HepG2 (cell line): ENCODE results near the gene NPB. TPM values are rescaled to one million over a fixed set of nuclear protein-coding genes. Genes with fewer than 3 reads are reported as not detected.

ENCODE experiments used
- DPF2 ChIP-seq: sonication (generic); formaldehyde crosslinking; IDR thresholded peaks from 2 replicates; pipeline ENCODE4 v1.4.0; 2020; ENCODE audit warnings: mild to moderate bottlenecking, low read depth, missing genetic modification reagents, borderline replicate concordance
- GLI4 ChIP-seq: sonication (generic); formaldehyde crosslinking; IDR thresholded peaks from 2 replicates; pipeline ENCODE4 v1.5.1; 2020; ENCODE audit warnings: missing genetic modification reagents, mild to moderate bottlenecking, moderate library complexity, borderline replicate concordance
- HCFC1 ChIP-seq: fragments of 150-350 bp; IDR thresholded peaks from 2 replicates; pipeline ENCODE4 v1.6.1; 2014; ENCODE audit warnings: low read depth, low read length
- JUN ChIP-seq: sonication (generic); formaldehyde crosslinking; IDR thresholded peaks from 2 replicates; pipeline ENCODE4 v1.4.0; 2020; ENCODE audit warnings: mild to moderate bottlenecking, missing genetic modification reagents
- NFYC ChIP-seq: IDR thresholded peaks from 2 replicates; pipeline ENCODE4 v1.6.1; 2016; ENCODE audit warnings: missing genetic modification reagents, missing compliant biosample characterization
- SUZ12 ChIP-seq: fragments of 150-350 bp; IDR thresholded peaks from 2 replicates; pipeline ENCODE4 v1.6.1; 2014; ENCODE audit warnings: low read depth, low read length
- ZBTB7A ChIP-seq: sonication (generic); formaldehyde crosslinking; IDR thresholded peaks from 2 replicates; pipeline ENCODE4 v1.8.0; 2022; ENCODE audit warnings: mild to moderate bottlenecking, missing genetic modification reagents
- ZKSCAN5 ChIP-seq: sonication (generic); formaldehyde crosslinking; IDR thresholded peaks from 2 replicates; pipeline ENCODE4 v1.5.1; 2020; ENCODE audit warnings: mild to moderate bottlenecking, missing genetic modification reagents
- ZNF12 ChIP-seq: sonication (generic); formaldehyde crosslinking; IDR thresholded peaks from 2 replicates; pipeline ENCODE4 v1.5.0; 2020; ENCODE audit warnings: missing genetic modification reagents
- ZNF20 ChIP-seq: sonication (generic); formaldehyde crosslinking; IDR thresholded peaks from 2 replicates; pipeline ENCODE4 v1.4.0; 2020; ENCODE audit warnings: mild to moderate bottlenecking, moderate library complexity, missing genetic modification reagents
- ZNF724P ChIP-seq: sonication (generic); formaldehyde crosslinking; IDR thresholded peaks from 2 replicates; pipeline ENCODE4 v1.8.0; 2022; ENCODE audit warnings: missing genetic modification reagents, borderline replicate concordance
- polyA plus RNA-seq, 8 experiments: library from polyadenylated mRNA; depleted of rRNA in 3 of 8; stranded (reverse) in 7 of 8; unstranded in 1 of 8; fragments of >200 nt; fragmentation: Illumina TruSeq in 4 of 8; extraction: Trizol in 4 of 8; gene quantifications; 2 replicates each; pipeline versions ENCODE4 v1.2.1 to v1.2.3, GENCODE V29; 2011 to 2016; ENCODE audit warnings: low read depth in 4 of 8, missing spikeins in 1 of 8, mixed read lengths in 1 of 8; ENCODE audit not compliant: insufficient read depth in 1 of 8
- total RNA-seq, 5 experiments: library from RNA; depleted of rRNA; stranded (reverse); fragments of >200 nt; fragmentation: Illumina TruSeq; extraction: Trizol; gene quantifications; 2 replicates each; pipeline ENCODE4 v1.2.3, GENCODE V29; 2016; ENCODE audit warnings: low read depth in 1 of 5
- TF ChIP-seq, protein P1 (sequence below): IDR thresholded peaks from 2 replicates; pipeline ENCODE4 v1.6.1; 2012; ENCODE audit warnings: low read length, improper control_type of control experiment
- TF ChIP-seq, protein P2 (sequence below), 2 experiments: IDR thresholded peaks; 2 replicates each; pipeline ENCODE4 v1.6.1; 2011 to 2012; ENCODE audit warnings: low read length in 2 of 2, borderline replicate concordance in 1 of 2, low read depth in 1 of 2, mild to moderate bottlenecking in 1 of 2, moderate library complexity in 1 of 2
- TF ChIP-seq, protein P3 (sequence below): sonication (generic); formaldehyde crosslinking; IDR thresholded peaks from 2 replicates; pipeline ENCODE4 v1.4.0; 2020; ENCODE audit warnings: missing genetic modification reagents
- TF ChIP-seq, protein P4 (sequence below): sonication (generic); formaldehyde crosslinking; IDR thresholded peaks from 2 replicates; pipeline ENCODE4 v1.9.0; 2021; ENCODE audit warnings: missing genetic modification reagents, mild to moderate bottlenecking, borderline replicate concordance
- TF ChIP-seq, protein P5 (sequence below): IDR thresholded peaks from 2 replicates; pipeline ENCODE4 v1.6.1; 2016; ENCODE audit warnings: mild to moderate bottlenecking, missing biosample characterization, missing genetic modification reagents
- TF ChIP-seq, protein P6 (sequence below): sonication (generic); formaldehyde crosslinking; IDR thresholded peaks from 2 replicates; pipeline ENCODE4 v1.5.0; 2020; ENCODE audit warnings: missing genetic modification reagents, mild to moderate bottlenecking, borderline replicate concordance

Gene NPB
- total and polyA plus RNA-seq, 2 of the 13 experiments (the other 11 are each of a cell fraction or from before 2014, with no cell fraction given): 0.11 to 0.93 TPM

DNA sequence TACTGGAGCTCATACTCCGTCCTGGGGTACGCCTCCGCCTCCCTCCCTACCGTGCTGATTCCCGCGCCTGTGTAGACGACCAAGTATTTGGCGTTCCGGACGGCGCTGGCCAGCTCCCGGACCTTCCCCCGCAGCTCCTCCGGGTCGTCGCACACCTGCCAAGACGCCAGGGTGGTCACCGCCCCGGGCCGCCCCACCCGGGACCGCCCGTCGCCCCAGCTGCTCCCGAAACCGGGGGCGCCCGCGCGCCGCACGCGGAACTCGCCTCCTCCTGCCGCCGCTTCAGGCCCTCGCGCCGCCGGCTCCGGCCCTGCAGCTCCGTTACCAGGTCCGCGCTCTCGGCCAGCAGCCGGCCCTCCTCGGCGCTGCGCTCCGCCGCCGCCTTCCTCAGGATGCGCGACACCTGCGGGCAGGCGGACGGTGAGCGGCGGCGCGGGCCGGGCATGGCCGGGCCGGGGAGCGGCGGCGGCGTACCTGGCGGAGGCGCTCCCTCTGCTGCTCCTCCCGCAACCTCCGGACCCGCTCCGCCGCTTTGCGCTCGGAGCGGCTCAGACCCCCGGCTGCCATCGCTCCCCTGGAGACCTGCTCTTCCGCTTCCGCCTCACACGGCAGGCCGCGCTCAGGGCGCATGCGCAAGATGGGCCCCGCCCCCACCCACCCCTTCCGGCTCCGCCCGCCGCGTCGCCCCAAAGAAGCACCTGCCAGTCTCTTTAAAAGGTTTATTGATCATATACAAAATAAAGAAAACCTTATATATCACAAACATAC, 15.7 kb downstream of the NPB start, which contains the start of gene SIRT7 (continued):
- TF ChIP-seq, protein P1, sequence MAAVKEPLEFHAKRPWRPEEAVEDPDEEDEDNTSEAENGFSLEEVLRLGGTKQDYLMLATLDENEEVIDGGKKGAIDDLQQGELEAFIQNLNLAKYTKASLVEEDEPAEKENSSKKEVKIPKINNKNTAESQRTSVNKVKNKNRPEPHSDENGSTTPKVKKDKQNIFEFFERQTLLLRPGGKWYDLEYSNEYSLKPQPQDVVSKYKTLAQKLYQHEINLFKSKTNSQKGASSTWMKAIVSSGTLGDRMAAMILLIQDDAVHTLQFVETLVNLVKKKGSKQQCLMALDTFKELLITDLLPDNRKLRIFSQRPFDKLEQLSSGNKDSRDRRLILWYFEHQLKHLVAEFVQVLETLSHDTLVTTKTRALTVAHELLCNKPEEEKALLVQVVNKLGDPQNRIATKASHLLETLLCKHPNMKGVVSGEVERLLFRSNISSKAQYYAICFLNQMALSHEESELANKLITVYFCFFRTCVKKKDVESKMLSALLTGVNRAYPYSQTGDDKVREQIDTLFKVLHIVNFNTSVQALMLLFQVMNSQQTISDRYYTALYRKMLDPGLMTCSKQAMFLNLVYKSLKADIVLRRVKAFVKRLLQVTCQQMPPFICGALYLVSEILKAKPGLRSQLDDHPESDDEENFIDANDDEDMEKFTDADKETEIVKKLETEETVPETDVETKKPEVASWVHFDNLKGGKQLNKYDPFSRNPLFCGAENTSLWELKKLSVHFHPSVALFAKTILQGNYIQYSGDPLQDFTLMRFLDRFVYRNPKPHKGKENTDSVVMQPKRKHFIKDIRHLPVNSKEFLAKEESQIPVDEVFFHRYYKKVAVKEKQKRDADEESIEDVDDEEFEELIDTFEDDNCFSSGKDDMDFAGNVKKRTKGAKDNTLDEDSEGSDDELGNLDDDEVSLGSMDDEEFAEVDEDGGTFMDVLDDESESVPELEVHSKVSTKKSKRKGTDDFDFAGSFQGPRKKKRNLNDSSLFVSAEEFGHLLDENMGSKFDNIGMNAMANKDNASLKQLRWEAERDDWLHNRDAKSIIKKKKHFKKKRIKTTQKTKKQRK: no peak
- TF ChIP-seq, protein P2, sequence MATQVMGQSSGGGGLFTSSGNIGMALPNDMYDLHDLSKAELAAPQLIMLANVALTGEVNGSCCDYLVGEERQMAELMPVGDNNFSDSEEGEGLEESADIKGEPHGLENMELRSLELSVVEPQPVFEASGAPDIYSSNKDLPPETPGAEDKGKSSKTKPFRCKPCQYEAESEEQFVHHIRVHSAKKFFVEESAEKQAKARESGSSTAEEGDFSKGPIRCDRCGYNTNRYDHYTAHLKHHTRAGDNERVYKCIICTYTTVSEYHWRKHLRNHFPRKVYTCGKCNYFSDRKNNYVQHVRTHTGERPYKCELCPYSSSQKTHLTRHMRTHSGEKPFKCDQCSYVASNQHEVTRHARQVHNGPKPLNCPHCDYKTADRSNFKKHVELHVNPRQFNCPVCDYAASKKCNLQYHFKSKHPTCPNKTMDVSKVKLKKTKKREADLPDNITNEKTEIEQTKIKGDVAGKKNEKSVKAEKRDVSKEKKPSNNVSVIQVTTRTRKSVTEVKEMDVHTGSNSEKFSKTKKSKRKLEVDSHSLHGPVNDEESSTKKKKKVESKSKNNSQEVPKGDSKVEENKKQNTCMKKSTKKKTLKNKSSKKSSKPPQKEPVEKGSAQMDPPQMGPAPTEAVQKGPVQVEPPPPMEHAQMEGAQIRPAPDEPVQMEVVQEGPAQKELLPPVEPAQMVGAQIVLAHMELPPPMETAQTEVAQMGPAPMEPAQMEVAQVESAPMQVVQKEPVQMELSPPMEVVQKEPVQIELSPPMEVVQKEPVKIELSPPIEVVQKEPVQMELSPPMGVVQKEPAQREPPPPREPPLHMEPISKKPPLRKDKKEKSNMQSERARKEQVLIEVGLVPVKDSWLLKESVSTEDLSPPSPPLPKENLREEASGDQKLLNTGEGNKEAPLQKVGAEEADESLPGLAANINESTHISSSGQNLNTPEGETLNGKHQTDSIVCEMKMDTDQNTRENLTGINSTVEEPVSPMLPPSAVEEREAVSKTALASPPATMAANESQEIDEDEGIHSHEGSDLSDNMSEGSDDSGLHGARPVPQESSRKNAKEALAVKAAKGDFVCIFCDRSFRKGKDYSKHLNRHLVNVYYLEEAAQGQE (IDR thresholded peaks at IDR 0.05; ENCODE audit: borderline replicate concordance in 1 of 2, low read depth in 1 of 2, low read length in 2 of 2): no peak
- no peak for TF ChIP-seq ZKSCAN5 (CRISPR knock-in tag)
- TF ChIP-seq DPF2: no peak
- TF ChIP-seq, protein P3, sequence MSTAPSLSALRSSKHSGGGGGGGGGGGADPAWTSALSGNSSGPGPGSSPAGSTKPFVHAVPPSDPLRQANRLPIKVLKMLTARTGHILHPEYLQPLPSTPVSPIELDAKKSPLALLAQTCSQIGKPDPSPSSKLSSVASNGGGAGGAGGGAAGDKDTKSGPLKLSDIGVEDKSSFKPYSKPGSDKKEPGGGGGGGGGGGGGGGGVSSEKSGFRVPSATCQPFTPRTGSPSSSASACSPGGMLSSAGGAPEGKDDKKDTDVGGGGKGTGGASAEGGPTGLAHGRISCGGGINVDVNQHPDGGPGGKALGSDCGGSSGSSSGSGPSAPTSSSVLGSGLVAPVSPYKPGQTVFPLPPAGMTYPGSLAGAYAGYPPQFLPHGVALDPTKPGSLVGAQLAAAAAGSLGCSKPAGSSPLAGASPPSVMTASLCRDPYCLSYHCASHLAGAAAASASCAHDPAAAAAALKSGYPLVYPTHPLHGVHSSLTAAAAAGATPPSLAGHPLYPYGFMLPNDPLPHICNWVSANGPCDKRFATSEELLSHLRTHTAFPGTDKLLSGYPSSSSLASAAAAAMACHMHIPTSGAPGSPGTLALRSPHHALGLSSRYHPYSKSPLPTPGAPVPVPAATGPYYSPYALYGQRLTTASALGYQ (CRISPR knock-in tag): no peak
- TF ChIP-seq ZNF724P (CRISPR knock-in tag): no peak
- TF ChIP-seq ZNF20 (CRISPR knock-in tag): no peak
- no peak for TF ChIP-seq SUZ12
- TF ChIP-seq, protein P4, sequence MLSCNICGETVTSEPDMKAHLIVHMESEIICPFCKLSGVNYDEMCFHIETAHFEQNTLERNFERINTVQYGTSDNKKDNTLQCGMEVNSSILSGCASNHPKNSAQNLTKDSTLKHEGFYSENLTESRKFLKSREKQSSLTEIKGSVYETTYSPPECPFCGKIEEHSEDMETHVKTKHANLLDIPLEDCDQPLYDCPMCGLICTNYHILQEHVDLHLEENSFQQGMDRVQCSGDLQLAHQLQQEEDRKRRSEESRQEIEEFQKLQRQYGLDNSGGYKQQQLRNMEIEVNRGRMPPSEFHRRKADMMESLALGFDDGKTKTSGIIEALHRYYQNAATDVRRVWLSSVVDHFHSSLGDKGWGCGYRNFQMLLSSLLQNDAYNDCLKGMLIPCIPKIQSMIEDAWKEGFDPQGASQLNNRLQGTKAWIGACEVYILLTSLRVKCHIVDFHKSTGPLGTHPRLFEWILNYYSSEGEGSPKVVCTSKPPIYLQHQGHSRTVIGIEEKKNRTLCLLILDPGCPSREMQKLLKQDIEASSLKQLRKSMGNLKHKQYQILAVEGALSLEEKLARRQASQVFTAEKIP (CRISPR knock-in tag): no peak
- TF ChIP-seq, protein P5, sequence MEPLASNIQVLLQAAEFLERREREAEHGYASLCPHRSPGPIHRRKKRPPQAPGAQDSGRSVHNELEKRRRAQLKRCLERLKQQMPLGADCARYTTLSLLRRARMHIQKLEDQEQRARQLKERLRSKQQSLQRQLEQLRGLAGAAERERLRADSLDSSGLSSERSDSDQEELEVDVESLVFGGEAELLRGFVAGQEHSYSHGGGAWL (CRISPR knock-in tag): peak; percentile 31; the same call in 1 of the 2 replicates
- TF ChIP-seq JUN (CRISPR knock-in tag): no peak
- no peak for TF ChIP-seq NFYC (CRISPR knock-in tag)
- TF ChIP-seq, protein P6, sequence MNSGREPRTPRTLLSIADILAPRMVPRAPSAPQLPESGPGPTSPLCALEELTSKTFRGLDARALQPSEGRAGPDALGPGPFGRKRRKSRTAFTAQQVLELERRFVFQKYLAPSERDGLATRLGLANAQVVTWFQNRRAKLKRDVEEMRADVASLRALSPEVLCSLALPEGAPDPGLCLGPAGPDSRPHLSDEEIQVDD (CRISPR knock-in tag): no peak
- no peak for TF ChIP-seq GLI4 (CRISPR knock-in tag)
- TF ChIP-seq HCFC1: peak; percentile 11; the same call in 1 of the 2 replicates
- no peak for TF ChIP-seq ZBTB7A
- TF ChIP-seq ZNF12 (CRISPR knock-in tag): no peak
